GM12878 (cell line): ENCODE data around the gene BCAR3.

Experiments used
- BACH1 ChIP-seq: fragments of 450-650 bp; IDR thresholded peaks from 2 replicates; pipeline ENCODE4 v1.6.1; 2017; ENCODE audit warnings: mild to moderate bottlenecking, borderline replicate concordance
- CBX5 ChIP-seq: sonication (generic); IDR thresholded peaks from 2 replicates; pipeline ENCODE4 v1.6.1; 2016; ENCODE audit warnings: low read depth, moderate library complexity, mild to moderate bottlenecking, inconsistent platforms
- CTCF ChIP-seq, 3 experiments: IDR thresholded peaks in 2 of 3; conservative IDR thresholded peaks in 1 of 3; 2 replicates each; pipeline ENCODE4 v1.5.1; 2011; ENCODE audit warnings: low read depth in 3 of 3, low read length in 3 of 3, mild to moderate bottlenecking in 3 of 3, control low read depth in 2 of 3, moderate library complexity in 2 of 3, inconsistent platforms in 1 of 3, mixed read lengths in 1 of 3; ENCODE audit not compliant: control insufficient read depth in 2 of 3, insufficient read depth in 1 of 3; ENCODE audit errors: extremely low read depth in 1 of 3
- PML ChIP-seq: IDR thresholded peaks from 2 replicates; pipeline ENCODE4 v1.6.1; 2012; ENCODE audit warnings: low read length, inconsistent platforms
- POLR2A ChIP-seq: IDR thresholded peaks from 2 replicates; pipeline ENCODE4 v1.6.1; 2011; ENCODE audit warnings: low read depth, mild to moderate bottlenecking, low read length
- RFX5 ChIP-seq: IDR thresholded peaks from 2 replicates; pipeline ENCODE4 v1.6.1; 2011; ENCODE audit warnings: low read depth, low read length, improper control_type of control experiment
- RUNX3 ChIP-seq: IDR thresholded peaks from 2 replicates; pipeline ENCODE4 v1.6.1; 2012; ENCODE audit warnings: low read length, inconsistent platforms
- SMAD1 ChIP-seq: fragments of 450-650 bp; IDR thresholded peaks from 2 replicates; pipeline ENCODE4 v1.6.1; 2018; ENCODE audit warnings: mild to moderate bottlenecking, low read depth; ENCODE audit not compliant: partially characterized antibody
- YY1 ChIP-seq: IDR thresholded peaks from 2 replicates; pipeline ENCODE4 v1.6.1; 2011; ENCODE audit warnings: low read depth, mild to moderate bottlenecking, low read length
- ZNF24 ChIP-seq: fragments of 450-650 bp; IDR thresholded peaks from 2 replicates; pipeline ENCODE4 v1.6.1; 2017; ENCODE audit warnings: antibody characterized with exemption, mild to moderate bottlenecking
- TF ChIP-seq, protein P1 (sequence below): fragments of 450-650 bp; IDR thresholded peaks from 2 replicates; pipeline ENCODE4 v1.6.1; 2017; ENCODE audit warnings: mild to moderate bottlenecking
- TF ChIP-seq, protein P2 (sequence below): IDR thresholded peaks from 2 replicates; pipeline ENCODE4 v1.6.1; 2011; ENCODE audit warnings: low read depth, low read length, improper control_type of control experiment, borderline replicate concordance
- TF ChIP-seq, protein P3 (sequence below): fragments of 450-650 bp; conservative IDR thresholded peaks from 2 replicates; pipeline ENCODE4 v1.6.1; 2017; ENCODE audit warnings: mild to moderate bottlenecking, moderate library complexity

- TF ChIP-seq, protein P1, sequence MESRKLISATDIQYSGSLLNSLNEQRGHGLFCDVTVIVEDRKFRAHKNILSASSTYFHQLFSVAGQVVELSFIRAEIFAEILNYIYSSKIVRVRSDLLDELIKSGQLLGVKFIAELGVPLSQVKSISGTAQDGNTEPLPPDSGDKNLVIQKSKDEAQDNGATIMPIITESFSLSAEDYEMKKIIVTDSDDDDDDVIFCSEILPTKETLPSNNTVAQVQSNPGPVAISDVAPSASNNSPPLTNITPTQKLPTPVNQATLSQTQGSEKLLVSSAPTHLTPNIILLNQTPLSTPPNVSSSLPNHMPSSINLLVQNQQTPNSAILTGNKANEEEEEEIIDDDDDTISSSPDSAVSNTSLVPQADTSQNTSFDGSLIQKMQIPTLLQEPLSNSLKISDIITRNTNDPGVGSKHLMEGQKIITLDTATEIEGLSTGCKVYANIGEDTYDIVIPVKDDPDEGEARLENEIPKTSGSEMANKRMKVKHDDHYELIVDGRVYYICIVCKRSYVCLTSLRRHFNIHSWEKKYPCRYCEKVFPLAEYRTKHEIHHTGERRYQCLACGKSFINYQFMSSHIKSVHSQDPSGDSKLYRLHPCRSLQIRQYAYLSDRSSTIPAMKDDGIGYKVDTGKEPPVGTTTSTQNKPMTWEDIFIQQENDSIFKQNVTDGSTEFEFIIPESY: no peak
- no peak for TF ChIP-seq RFX5
- no peak for TF ChIP-seq CTCF (IDR thresholded peaks at IDR 0.05 in 2 of 3, conservative IDR thresholded peaks at IDR 0.05 in 1 of 3; ENCODE audit: control insufficient read depth in 2 of 3, extremely low read depth in 1 of 3, insufficient read depth in 1 of 3, low read depth in 3 of 3, low read length in 3 of 3)
- no peak for TF ChIP-seq CBX5
- TF ChIP-seq PML: no peak
- TF ChIP-seq ZNF24: no peak
- no peak for TF ChIP-seq POLR2A
- TF ChIP-seq, protein P2, sequence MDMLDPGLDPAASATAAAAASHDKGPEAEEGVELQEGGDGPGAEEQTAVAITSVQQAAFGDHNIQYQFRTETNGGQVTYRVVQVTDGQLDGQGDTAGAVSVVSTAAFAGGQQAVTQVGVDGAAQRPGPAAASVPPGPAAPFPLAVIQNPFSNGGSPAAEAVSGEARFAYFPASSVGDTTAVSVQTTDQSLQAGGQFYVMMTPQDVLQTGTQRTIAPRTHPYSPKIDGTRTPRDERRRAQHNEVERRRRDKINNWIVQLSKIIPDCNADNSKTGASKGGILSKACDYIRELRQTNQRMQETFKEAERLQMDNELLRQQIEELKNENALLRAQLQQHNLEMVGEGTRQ: no peak
- no peak for TF ChIP-seq YY1
- TF ChIP-seq SMAD1: no peak
- TF ChIP-seq RUNX3: no peak
- TF ChIP-seq, protein P3, sequence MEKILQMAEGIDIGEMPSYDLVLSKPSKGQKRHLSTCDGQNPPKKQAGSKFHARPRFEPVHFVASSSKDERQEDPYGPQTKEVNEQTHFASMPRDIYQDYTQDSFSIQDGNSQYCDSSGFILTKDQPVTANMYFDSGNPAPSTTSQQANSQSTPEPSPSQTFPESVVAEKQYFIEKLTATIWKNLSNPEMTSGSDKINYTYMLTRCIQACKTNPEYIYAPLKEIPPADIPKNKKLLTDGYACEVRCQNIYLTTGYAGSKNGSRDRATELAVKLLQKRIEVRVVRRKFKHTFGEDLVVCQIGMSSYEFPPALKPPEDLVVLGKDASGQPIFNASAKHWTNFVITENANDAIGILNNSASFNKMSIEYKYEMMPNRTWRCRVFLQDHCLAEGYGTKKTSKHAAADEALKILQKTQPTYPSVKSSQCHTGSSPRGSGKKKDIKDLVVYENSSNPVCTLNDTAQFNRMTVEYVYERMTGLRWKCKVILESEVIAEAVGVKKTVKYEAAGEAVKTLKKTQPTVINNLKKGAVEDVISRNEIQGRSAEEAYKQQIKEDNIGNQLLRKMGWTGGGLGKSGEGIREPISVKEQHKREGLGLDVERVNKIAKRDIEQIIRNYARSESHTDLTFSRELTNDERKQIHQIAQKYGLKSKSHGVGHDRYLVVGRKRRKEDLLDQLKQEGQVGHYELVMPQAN: no peak
- no peak for TF ChIP-seq BACH1
Measured at GRCh38 chr1:93537396-93537795, 144.2 kb downstream of the BCAR3 start.
